GM18498 (cell line): ENCODE measurements around the gene PTPRQ.
A peak's percentile ranks its signal among the peaks of the same experiment; 100 is the strongest.
"Not testable (repeated sequence)": the region's sequence is repeated elsewhere in the genome, so short reads cannot be mapped to it uniquely, and the experiment has no call there.

ENCODE experiments used
- ATAC-seq: cut with Tn5 transposase; IDR thresholded peaks from one replicate; pipeline ENCODE4 v1.9.1; 2021; ENCODE audit warnings: mild to moderate bottlenecking, moderate library complexity; ENCODE audit not compliant: unreplicated experiment

The PTPRQ gene

DNA sequence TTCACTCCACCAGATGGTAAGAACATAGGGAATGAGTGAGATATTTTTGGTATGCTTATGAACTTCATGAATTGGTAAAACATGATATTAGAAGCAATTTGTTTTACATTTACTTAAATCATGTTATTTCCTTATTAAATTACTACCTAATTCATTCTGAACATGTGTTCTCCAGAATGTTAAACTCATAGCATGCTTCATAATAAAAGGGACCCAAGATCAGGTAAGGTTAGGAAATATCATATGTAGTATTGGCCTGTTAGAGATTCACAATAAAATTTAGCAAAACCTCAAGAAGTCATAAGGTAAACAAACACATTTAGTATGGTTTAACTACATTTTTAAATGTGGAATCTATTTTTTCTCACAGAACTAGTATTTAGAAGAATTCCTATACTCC lies 28.2 kb downstream of the PTPRQ start:
- no peak for ATAC-seq

DNA sequence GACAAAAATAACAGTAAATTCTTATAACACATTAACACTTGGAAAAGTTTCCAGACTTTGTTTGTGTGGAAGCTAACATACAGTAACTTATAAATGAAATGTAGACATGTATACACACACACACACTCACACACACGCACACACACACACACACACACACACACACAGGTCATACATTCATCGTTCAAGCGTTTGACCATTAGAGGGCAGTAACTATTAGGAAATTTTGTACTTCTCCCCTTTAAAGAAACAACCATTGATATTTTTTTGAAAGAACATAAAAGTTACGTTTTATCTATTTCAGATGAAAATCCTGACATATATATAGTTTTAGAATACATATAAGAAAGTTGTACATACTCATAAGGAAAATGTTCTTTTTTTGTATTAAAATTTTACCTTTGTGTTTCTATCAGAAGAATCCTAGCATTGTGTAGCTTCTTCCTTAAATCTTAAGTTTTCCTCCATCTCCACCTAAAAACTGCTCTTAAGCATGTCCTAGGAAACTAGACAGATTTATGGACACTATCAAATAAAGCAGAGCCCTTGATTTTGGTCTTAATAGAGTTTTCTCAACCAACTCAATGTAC lies 29.0 kb downstream of the PTPRQ start:
- peak; percentile 85 for ATAC-seq

DNA sequence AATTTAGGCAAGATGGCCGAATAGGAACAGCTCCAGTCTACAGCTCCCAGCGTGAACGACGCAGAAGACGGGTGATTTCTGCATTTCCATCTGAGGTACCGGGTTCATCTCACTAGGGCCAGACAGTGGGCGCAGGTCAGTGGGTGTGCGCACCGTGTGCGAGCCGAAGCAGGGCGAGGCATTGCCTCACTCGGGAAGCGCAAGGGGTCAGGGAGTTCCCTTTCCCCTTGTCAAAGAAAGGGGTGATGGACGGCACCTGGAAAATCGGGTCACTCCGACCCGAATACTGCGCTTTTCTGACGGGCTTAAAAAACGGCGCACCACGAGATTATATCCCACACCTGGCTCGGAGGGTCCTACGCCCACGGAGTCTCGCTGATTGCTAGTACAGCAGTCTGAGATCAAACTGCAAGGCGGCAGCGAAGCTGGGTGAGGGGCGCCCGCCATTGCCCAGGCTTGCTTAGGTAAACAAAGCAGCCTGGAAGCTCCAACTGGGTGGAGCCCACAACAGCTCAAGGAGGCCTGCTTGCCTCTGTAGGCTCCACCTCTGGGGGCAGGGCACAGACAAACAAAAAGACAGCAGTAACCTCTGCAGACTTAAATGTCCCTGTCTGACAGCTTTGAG lies 33.6 kb downstream of the PTPRQ start:
- ATAC-seq = not testable (repeated sequence)

DNA sequence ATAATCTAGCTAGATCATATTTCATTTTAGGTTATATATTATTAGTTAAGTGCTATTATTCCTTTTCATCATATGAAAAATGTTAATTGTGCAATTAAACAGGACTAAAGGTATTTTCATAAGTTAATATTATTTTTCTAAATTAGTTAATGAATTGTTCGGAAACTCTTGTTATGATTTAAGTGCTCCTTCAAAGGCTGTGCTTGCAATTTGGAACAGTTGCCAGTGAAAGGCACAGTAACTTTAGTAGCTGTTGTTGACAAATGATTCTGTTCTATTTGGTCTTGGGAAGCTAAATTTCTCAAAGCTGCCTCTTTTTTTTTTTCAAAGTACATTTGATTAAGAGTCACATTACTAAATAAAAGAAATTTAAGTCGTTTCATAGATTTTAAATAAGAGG lies 40.7 kb downstream of the PTPRQ start:
- no peak for ATAC-seq

DNA sequence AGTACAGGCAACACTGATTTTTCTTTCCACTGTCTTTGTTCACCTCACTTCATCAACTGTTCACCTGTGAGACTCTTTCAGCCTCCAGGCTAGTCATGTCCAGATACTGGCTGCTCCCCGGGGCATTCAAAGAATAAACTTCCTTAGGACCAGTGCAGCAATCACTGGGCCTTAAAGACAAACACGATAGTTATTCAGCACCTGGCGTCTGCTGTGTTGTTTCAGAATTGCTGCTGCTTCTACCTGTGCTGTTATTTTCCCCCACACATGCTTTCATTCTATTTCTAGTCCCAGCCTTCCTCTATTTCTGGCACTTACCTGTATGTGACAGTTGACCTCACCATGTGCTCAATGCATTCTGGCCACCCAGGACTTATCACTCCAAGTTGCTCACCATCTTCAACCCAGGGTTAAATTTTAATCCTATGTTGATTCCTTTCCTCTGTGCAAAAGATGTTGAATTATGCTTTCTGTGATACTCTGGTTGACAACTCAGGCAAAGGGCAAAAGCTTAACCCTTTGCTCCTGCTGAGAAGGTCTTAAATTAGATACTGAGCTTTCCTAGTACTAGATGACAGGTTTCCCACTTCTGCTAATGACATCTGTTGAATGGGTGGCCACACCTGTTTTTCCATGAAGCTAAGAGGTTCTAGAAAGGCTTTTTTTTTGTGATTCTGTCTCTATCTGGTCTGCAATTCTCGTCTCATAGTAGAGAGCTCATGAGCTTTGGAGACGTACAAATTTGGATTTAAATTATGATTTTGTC lies 41.4 kb downstream of the PTPRQ start:
- peak; percentile 68 for ATAC-seq

DNA sequence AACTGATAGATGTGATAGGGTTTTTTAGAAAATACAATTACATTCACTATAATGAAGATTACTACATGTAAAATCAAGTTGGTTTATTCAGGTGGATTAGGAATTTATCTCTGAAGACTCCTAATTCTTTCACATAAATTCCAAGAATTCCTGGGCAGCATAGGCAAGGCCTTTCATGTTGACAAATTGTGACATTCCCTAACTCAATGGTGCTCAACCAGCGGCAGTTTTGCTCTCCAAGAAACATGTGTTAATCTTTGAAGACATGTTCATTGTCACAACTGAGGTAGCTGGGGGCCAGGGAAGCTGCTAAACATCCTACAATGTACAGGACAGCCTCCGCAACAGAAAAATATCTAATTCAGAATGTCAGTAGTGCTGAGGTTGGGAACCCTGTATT lies 46.3 kb downstream of the PTPRQ start:
- ATAC-seq = no peak

DNA sequence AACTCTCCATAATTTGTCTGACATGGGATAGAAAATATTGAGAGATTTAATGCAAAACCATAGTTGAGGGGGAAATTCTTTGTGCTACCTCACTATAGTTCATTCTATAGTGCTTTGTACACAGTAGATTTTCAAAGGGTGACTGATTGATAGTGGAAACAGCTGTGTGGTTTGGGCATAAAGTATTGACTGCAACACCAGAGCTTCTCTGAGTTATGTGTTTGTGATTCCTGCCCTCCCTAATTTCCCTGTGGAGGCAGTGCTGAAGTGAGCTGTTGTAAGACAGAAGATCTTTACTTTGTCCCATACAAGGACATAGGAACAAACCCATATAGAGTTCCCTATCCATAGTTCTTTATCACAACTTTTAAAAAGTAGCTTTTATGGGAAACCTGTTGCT lies 47.1 kb downstream of the PTPRQ start:
- no peak for ATAC-seq

DNA sequence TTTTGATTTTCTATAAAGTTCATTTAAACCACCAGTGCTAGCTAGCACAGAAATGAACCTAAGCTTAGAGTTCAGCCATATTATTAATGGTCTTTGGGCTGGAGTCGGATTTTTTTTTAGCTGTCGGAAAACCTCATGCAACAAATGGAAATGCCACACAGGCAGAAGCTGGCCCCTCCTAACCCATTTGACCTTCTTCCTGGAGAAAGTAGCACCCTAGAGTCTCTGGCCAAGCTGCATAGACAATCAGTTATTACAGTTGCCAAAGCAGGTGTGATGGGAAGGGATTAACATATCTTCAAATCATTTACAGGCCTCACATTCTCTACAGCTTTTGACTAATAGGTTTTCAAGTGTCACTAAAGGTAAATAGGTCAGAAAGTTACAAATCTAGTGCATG lies 49.4 kb downstream of the PTPRQ start:
- ATAC-seq = no peak

DNA sequence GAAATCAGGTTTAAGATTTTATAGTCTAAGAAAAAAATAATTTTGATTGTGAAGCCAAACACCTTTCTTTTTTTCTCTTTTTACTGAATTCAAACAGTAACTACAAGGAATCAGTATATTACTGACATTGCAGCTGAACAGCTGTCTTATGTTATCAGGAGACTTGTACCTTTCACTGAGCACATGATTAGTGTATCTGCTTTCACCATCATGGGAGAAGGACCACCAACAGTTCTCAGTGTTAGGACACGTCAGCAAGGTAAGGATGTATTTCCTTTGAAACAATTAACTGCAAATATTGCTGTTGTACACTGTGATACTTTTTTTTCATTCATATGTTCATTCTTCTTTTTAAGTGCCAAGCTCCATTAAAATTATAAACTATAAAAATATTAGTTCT lies 50.8 kb downstream of the PTPRQ start:
- no peak for ATAC-seq

DNA sequence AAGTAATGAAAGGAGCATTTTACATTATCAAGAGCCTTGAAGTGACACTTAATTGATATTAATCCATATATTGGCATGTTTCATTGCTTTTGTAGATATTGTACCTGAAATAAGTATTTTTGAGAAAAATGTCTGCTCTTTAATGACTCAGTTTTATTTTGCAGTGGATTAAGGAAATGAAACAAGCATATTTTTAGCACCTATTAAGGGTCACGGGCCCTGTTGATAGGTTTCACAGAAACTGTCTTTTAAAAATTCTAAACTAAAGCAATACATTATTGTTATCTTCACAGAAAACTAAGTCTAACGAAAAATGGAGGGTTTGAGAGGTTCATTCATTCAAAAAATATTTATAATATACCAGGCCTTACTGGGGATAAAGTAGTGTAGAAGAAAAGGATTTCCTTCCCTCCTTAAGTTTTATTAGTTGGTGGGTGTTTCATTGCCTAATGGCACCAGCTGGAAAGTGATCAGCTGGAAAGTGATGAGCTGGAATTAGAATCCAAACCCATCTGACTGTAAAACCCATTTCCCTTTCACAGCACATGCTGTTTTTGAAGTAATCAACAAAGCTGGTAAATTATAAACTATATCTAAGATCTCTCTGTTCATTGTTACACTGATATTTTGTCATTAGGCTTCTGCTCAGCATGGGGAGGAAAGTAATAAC lies 54.2 kb downstream of the PTPRQ start:
- ATAC-seq = peak; percentile 73

DNA sequence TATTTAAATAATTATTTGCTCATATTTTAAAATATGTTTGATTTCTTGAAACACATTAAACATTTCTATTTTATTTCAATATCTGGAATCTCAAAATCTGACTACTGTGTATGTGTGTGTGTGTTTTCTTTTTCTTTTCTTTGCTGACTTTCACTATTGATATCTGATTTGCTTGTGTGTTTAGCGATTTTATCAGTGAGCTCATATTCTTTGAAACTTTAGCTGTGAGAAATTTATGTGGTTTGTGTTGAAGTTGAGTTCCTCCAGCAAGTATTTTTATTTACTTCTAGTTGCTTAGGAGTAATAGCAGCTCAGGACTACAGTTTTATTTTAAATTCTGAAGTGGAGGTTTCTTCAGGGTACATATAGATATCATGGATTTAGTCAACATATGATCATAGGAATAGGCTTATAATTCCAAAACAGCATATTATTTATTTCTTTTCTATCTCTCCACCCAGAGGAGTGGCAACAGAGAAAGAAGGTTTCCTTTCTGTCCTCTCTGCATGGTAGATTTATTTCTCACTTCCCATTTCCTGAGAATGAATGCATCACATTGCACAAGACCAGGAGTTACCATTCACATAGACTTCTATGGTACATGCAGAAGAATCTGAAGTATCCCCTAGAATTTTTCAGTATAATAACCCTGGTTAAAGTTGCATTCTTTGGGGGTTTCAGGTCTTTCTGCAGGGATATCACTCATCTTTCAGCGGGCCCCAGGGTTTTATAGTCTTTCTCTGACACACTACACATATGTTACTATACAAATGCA lies 60.5 kb downstream of the PTPRQ start:
- peak; percentile 82 for ATAC-seq

DNA sequence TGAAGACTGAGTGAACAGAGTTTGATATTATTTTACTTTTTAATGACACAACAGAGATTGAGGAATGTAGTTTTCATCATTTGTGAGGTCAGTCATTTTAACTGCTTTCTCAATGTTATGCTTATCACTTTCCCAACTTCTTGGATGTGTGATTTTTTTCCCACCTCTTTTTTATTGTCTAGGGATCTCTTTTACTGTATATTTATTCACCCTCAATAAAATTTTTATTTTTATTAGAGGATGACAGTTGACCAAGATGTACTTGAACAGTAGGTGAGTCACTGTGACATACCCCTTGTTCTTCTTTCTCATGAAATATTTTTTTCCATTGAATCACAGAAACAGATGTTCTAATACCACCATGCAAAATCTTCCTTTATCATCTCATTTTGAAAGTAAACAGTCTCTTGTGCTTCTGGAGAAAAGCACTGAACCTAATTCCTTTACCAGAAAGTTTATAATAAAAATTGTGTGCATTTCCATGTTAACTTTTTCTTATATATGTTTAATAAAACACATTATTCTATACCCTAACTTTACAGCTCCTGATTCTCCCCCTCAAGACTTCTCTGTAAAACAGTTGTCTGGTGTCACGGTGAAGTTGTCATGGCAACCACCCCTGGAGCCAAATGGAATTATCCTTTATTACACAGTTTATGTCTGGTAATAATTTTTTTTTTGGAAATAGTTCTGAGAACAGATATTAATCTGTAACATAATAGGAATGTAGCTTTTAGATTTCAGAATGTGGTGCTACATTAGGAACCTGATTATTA lies 65.9 kb downstream of the PTPRQ start:
- no peak for ATAC-seq

DNA sequence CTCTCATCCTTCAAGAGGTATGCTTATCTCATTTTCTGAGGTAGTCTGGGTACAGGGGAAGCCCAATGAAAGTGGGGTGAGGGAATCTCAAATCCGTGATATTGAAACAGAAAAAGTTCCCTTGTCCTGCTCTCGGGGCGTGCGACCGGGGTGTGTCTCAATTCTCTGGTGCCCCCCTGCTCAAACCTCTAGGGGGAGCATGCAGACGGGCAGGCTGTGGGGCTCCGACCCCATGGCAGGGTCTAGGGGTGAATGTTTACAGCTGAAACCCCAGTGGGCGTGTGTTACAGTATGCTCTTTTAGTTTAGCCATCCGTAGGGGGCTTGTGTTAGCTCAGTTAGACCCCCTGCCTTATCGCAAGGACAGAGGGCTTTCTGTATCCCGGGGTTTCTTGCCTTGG lies 68.7 kb downstream of the PTPRQ start:
- ATAC-seq = no peak

DNA sequence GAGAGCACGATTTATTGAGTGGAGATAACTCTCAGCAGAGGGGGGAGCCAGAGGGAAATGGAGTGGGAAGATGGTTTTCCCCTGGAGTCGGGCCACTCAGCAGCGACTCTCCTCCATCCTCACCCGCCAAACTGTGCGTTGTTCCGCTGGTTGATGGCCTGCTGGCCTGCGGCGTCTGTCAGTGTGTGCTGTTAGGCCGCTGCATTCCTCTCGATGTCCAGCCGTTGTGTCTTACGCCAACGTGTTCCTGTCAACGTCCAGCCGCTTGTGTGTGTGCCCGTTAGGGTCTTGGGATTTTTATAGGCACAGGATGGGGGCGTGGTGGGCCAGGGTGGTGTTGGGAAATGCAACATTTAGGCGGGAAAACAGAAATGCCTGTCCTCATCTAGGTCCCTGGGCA lies 69.2 kb downstream of the PTPRQ start:
- ATAC-seq = no peak

DNA sequence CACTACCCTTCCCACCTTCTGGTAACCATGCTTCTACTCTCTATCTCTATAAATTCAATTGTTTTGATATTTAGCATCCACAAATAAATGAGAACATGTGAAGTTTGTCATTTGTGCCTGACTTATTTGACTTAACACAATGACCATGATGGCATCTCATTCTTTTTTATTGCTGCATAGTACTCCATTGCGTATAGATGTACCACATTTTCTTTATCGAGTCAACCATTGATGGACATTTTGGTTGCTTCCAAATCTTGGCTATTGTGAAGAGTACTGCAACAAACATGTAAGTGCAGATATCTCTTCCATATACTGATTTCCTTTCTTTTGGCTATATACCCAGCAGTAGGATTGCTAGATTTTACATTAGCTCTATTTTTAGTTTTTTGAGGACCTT lies 73.6 kb downstream of the PTPRQ start:
- ATAC-seq = no peak

DNA sequence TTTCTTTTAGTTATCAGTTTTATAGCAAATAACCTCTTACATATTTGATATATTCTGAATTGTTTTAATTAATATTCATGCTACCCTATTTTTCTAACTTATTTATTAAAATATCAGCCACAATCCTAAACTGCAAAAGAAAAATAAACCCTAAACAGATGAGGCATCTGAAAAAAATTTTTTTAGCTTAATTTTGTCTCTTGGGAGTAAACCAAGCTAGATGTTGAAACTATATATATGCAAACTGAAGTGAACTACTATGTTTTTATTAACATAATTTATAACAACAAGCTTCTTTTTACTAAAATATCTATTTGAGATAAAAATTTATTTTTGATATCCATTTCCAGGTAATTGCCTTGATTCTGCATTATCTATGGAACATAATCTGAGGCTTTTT lies 87.6 kb downstream of the PTPRQ start:
- no peak for ATAC-seq

DNA sequence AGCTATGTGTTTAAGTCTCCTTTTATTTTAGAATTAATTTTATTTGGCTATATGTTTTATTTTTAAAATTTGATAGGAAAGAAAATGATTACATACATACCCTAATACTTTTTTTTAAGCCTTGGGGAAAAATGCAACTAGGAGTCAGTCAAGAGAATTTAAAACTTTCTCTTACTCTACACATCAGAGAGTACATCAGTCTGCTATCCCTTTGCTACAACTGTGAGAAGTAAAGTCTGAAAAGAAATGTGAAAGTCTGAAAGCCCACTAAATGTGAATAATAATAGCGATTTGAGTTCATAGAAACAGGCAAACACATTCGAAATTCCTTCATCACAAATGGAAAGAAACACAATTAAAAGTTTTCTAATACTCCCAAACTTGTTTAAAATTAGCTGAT lies 95.0 kb downstream of the PTPRQ start:
- no peak for ATAC-seq

DNA sequence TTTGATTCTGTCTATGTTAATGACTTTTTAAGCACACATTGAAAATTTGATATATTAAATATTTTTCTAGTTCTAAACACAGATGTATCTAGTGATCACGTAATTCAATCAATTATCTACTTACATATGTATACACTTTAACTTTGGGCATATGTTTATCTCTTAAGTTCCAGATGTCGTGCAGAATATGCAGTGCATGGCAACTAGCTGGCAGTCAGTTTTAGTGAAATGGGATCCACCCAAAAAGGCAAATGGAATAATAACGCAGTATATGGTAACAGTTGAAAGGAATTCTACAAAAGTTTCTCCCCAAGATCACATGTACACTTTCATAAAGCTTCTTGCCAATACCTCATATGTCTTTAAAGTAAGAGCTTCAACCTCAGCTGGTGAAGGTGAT lies 105.3 kb downstream of the PTPRQ start:
- no peak for ATAC-seq

DNA sequence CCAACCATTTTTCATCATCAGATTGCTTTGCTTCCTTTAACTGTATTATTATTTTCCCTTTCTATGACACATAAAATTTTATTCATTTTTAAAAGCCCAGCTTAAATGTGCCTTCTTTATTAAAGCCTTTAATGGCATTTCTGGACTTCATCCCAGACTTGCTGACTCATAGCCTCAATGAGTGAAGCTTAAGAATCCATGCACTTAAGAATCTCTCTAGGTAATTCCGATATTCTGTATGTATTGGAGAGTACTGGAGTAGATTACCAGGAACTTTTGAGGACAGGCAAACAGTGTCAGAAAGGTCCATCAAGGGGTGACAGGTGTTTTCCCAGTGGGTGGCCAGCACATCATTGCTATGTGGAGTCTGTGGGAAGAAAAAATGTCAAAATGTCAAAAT lies 107.9 kb downstream of the PTPRQ start:
- ATAC-seq = no peak

DNA sequence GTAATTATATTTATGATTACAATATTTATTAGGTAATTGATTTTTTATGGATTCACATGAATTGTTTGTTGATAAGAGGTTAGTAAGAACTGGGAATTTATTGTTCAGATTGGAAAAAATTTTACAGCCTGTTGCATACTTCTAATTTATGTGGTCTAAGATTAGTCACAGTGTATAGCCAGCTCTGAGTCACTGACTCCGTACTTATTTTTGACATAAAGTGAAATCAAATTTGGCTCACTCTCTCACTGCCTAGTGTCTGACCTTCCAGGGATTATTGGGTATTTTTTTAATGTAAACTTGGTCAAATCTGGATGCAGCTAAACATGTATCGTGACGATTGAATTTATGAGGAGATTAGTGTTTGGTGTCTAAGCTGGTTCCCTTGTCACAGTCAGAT lies 109.3 kb downstream of the PTPRQ start:
- no peak for ATAC-seq
